Nephron (organoid): Measurements from ENCODE around the gene PLA2G4C.

Source experiments
- H3K27ac Mint-ChIP-seq, 3 experiments: 2 replicates each; pipeline ENCODE4 v1.8.0; 2020; ENCODE audit warnings: mixed read lengths in 3 of 3, mild to moderate bottlenecking in 2 of 3, moderate library complexity in 1 of 3
- H3K27me3 Mint-ChIP-seq: 2 replicates; pipeline ENCODE4 v1.8.0; 2021; ENCODE audit warnings: low read depth, mild to moderate bottlenecking, moderate library complexity, mixed read lengths
- H3K36me3 Mint-ChIP-seq: 2 replicates; pipeline ENCODE4 v1.8.0; 2020; ENCODE audit warnings: low read depth, mixed read lengths
- H3K4me1 Mint-ChIP-seq: 2 replicates; pipeline ENCODE4 v1.8.0; 2020; ENCODE audit warnings: mixed read lengths
- H3K4me3 Mint-ChIP-seq, 3 experiments: 2 replicates each; pipeline ENCODE4 v1.8.0; 2020; ENCODE audit warnings: mild to moderate bottlenecking in 3 of 3, mixed read lengths in 3 of 3, moderate library complexity in 2 of 3
- H3K9me3 Mint-ChIP-seq: 2 replicates; pipeline ENCODE4 v1.8.0; 2020; ENCODE audit warnings: mixed read lengths
- TF ChIP-seq, protein P1 (sequence below), 3 experiments: fragments of 200-600 bp; sonication (generic); IDR thresholded peaks; one replicate each; pipeline ENCODE4 v1.5.0; 2021; ENCODE audit warnings: antibody characterized with exemption in 3 of 3; ENCODE audit not compliant: unreplicated experiment in 3 of 3

PLA2G4C gene

DNA sequence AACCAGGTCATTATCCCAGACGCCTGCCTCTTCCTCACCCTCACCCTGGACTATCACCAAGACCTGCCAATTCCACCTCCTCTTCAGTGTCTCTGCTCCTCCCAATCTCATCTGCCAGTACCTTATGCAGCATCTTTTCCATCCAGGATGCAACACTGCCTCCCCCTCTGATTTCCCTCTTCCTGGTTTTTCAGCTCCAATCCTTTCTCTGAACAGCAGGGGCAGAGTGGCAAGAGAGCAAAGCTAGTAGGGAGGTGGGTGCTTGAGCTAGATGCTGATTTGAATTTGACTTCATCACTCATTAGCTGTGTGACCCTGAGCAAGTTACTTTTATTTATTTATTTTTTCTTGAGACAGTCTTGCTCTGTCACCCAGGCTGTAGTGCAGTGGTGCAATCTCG, 41.2 kb downstream of the PLA2G4C start:
- H3K27me3 Mint-ChIP-seq = peaks cover 10% of the 10 kb centered on the region
- H3K36me3 Mint-ChIP-seq = no peaks in the 10 kb centered on the region
- TF ChIP-seq, protein P1, sequence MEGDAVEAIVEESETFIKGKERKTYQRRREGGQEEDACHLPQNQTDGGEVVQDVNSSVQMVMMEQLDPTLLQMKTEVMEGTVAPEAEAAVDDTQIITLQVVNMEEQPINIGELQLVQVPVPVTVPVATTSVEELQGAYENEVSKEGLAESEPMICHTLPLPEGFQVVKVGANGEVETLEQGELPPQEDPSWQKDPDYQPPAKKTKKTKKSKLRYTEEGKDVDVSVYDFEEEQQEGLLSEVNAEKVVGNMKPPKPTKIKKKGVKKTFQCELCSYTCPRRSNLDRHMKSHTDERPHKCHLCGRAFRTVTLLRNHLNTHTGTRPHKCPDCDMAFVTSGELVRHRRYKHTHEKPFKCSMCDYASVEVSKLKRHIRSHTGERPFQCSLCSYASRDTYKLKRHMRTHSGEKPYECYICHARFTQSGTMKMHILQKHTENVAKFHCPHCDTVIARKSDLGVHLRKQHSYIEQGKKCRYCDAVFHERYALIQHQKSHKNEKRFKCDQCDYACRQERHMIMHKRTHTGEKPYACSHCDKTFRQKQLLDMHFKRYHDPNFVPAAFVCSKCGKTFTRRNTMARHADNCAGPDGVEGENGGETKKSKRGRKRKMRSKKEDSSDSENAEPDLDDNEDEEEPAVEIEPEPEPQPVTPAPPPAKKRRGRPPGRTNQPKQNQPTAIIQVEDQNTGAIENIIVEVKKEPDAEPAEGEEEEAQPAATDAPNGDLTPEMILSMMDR (IDR thresholded peaks at IDR 0.05; ENCODE audit: unreplicated experiment in 3 of 3) = no peak
- H3K4me3 Mint-ChIP-seq = no peak overlapping the region
- H3K9me3 Mint-ChIP-seq = peaks cover 3% of the 10 kb centered on the region
- H3K27ac Mint-ChIP-seq = no peak overlapping the region
- no peaks in the 10 kb centered on the region for H3K4me1 Mint-ChIP-seq

DNA sequence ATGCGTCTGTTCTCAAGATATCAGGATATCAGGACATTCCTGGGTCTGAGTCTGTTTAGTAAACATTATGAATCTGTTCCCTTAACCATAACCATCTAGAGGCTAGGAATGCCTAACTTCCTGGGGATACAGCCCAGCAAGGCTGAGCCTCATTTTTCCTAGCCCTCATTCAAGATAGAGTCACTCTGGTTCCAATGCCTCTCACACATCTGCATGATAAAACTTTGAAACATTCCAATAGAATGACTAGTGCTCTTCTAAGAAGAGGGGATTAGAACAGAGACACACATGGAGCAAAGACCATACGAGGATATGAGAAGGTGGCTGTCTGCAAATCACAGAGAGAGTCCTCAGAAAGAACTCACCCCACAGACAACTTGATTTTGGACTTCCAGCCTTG, 46.1 kb downstream of the PLA2G4C start:
- peaks cover 3% of the 10 kb centered on the region for H3K9me3 Mint-ChIP-seq
- no peak overlapping the region for H3K4me3 Mint-ChIP-seq
- TF ChIP-seq, protein P1 (IDR thresholded peaks at IDR 0.05; ENCODE audit: unreplicated experiment in 3 of 3) = no peak
- no peaks in the 10 kb centered on the region for H3K36me3 Mint-ChIP-seq
- peaks cover 33% of the 10 kb centered on the region for H3K27me3 Mint-ChIP-seq
- H3K27ac Mint-ChIP-seq = no peak overlapping the region
- H3K4me1 Mint-ChIP-seq = no peaks in the 10 kb centered on the region

DNA sequence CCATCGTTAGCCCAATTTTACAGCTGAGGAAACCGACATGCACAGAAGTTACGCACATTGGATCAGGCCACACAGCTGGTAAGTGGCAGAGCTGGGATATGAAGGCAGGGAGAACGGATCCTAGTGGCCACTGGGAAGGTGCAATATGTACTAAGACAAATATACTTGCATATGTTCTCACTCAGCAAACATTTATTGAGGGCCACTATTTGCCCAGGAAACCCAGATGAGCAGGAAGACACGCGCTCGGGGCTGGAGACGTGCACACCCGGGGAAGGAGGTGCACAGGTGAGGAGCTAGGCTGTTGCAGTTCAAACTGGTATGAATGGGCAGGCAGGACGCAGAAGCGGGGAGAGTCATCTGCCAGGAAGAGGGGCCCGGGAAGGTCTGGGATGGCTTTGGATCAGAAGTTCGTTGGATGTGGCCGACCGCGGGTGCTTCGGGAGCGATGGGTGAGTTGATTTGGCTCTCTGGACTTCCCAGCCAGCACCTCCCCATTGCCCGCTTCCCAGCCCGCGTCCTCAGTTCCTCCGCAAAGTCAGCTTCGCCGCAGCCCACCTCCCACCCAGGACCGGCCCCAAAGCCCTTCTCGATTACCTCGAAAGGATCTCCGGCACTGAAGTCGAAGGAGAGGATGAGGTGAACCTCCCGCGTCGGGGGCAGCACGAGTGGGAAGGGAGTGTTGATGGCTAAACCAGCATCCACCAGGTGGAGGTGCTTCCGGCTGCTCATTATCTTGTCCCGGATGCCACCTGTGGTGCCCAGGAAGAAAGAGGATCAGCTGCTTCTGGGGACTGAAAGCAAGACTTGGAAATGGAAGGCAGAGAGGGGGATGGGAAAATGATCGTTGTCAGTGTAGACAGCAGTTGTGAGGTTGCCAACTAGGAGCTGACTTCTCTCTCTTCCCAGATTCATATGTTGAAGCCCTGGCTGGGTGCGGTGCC, 48.9 kb downstream of the PLA2G4C start:
- peaks cover 33% of the 10 kb centered on the region for H3K27me3 Mint-ChIP-seq
- no peak overlapping the region for H3K4me3 Mint-ChIP-seq
- no peaks in the 10 kb centered on the region for H3K4me1 Mint-ChIP-seq
- TF ChIP-seq, protein P1 (IDR thresholded peaks at IDR 0.05; ENCODE audit: unreplicated experiment in 3 of 3) = no peak
- peaks cover 3% of the 10 kb centered on the region for H3K9me3 Mint-ChIP-seq
- H3K36me3 Mint-ChIP-seq = no peaks in the 10 kb centered on the region
- H3K27ac Mint-ChIP-seq = no peak overlapping the region

DNA sequence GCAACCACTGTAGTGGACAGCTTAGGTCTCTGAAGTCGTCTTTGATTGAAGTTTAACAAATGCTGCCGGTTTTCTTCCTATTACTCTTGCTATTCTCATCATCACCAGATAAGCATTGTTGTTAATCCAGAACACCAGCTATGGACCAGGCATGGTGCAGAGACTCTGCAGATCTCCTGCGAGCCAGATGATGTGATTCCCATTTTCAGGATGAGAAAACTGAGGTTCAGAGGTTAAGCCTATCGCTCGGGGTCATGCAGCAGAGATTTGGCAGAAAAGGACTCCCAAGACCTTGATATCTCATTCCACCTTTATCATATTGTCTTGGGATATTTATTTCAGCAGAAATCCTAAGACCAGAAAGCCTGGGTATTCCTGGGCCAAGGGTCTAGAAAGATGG, 50.2 kb downstream of the PLA2G4C start:
- Mint-ChIP-seq H3K36me3 (no peaks in the 10 kb centered on the region), H3K4me3 (no peak overlapping the region)

DNA sequence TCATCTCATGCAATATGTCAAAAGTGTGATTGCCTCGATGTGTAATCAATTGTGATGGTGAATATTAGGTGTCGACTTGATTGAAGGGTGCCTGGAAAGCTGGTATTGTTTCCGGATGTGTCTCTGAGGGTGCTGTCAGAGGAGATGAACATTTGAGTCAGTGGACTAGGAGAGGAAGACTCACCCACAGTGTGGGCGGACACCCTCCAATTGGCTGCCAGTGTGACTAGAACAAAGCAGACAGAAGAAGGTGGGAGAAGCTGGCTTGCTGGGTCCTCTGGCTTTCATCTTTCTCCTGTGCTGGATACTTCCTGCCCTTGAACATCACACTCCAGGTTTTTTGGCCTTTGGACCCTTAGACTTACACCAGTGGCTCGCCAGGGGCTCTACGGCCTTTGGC, 51.3 kb downstream of the PLA2G4C start:
- Mint-ChIP-seq H3K27me3 (peaks cover 23% of the 10 kb centered on the region), H3K36me3 (no peaks in the 10 kb centered on the region), H3K9me3 (peaks cover 2% of the 10 kb centered on the region), H3K27ac (no peak overlapping the region), H3K4me3 (no peak overlapping the region), H3K4me1 (no peaks in the 10 kb centered on the region)
- TF ChIP-seq, protein P1 (IDR thresholded peaks at IDR 0.05; ENCODE audit: unreplicated experiment in 3 of 3) = no peak

More for the DNA sequence above, 50.2 kb downstream of the PLA2G4C start:
- no peaks in the 10 kb centered on the region for H3K4me1 Mint-ChIP-seq
- TF ChIP-seq, protein P1 (IDR thresholded peaks at IDR 0.05; ENCODE audit: unreplicated experiment in 3 of 3) = no peak
- H3K27ac Mint-ChIP-seq = no peak overlapping the region
- peaks cover 3% of the 10 kb centered on the region for H3K9me3 Mint-ChIP-seq
- peaks cover 28% of the 10 kb centered on the region for H3K27me3 Mint-ChIP-seq

DNA sequence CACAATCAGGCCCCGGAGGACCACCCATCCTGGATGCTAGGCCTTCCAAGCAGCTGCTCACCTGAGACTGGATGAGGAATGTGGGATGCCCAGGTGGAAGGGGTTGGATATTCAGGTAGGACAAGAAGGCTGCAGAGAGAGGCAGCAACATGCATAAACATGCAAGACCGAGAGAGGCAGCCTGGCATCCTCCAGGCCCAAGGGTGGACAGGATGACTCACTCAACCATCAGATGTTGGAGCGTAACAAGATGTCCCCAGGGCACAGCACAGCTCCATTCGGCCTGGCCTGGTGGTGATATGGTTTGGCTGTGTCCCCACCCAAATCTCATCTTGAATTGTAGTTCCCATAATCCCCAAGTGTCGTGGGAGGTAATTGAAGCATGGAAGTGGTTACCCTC, 56.8 kb downstream of the PLA2G4C start:
- Mint-ChIP-seq H3K36me3 (no peaks in the 10 kb centered on the region), H3K27me3 (peaks cover 4% of the 10 kb centered on the region), H3K27ac (no peak overlapping the region), H3K4me3 (no peak overlapping the region), H3K4me1 (no peaks in the 10 kb centered on the region), H3K9me3 (peaks cover 19% of the 10 kb centered on the region)
- TF ChIP-seq, protein P1 (IDR thresholded peaks at IDR 0.05; ENCODE audit: unreplicated experiment in 3 of 3) = no peak
